Left renal pelvis (tissue), 4 donors: ENCODE measurements around the gene RTN4R. TPM values are rescaled to one million over a fixed set of nuclear protein-coding genes. Genes with fewer than 3 reads are reported as not detected.
"Not testable (repeated sequence)": the region's sequence is repeated elsewhere in the genome, so short reads cannot be mapped to it uniquely, and the experiment has no call there.

Experiments
- DNase-seq, 4 donors: peaks; one replicate each; pipeline ENCODE4 v3.0.0-alpha.2; 2013; ENCODE audit warnings: low read depth in 4 of 4, low spot score in 3 of 4
- polyA plus RNA-seq, 4 donors: library from polyadenylated mRNA; unstranded; fragments of 120-200 nt; gene quantifications; one replicate each; pipeline ENCODE4 v1.2.1, GENCODE V29; 2013; ENCODE audit not compliant: insufficient read length in 4 of 4

Gene RTN4R
- 10 to 100 TPM in 1 of 4 donors, 1 to 10 TPM in 3; 4.5 to 18.0 (median 7.2) TPM for polyA plus RNA-seq

DNA sequence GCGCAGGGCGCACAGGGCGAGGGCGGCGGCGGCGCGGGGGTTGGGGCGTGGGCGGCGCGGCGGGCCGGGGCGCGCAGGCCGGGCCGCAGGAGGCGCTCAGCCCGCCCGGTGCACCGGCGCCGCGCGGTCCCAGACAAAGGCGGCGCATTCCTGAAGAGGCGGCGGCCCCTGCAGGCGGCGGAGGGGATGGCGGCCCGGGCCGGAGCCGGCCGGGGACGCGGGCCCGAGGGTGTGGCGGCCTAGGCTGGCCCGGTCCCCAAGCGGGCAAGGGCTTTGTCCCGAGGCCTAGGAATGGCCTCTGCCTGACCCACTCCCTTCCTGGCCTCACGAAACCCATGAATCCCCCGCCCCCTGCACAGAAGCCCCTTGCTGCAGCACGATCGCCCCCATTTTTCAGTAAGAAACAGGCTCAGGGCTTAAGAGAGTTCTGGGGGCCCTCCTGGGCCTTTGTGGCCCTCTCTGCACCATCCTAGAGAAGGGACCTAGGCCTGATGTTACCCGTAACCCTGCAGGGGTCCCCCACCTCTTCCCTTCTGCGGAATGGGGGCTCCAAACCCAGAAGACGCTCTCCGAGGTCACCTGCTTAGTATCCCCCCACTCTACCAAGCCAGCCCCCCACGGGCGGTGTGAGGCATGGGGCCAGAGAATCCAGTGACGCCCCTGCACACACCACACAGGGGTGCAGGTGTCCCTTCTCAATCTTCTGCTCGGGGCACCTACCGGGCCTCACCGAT, at the start of gene RTN4R:
Gene RTN4R (minus strand): TSS at position 40 of the 734 bp plus-strand sequence. CDS start 226 bp downstream, outside the sequence.
- no peak for DNase-seq

- DNase-seq, result not testable (repeated sequence)
Observed at GRCh38 chr22:20317402-20318042, 49.4 kb upstream of the RTN4R start.

GRCh38 chr22:20316844-20317401, 48.8 kb upstream of the RTN4R start:
- no peak for DNase-seq

GRCh38 chr22:20316217-20316843, 48.2 kb upstream of the RTN4R start:
- no peak for DNase-seq

- DNase-seq, result no peak
Observed at GRCh38 chr22:20315337-20316216, 47.5 kb upstream of the RTN4R start.

GRCh38 chr22:20314741-20315336, 46.7 kb upstream of the RTN4R start:
- not testable (repeated sequence) for DNase-seq

DNA sequence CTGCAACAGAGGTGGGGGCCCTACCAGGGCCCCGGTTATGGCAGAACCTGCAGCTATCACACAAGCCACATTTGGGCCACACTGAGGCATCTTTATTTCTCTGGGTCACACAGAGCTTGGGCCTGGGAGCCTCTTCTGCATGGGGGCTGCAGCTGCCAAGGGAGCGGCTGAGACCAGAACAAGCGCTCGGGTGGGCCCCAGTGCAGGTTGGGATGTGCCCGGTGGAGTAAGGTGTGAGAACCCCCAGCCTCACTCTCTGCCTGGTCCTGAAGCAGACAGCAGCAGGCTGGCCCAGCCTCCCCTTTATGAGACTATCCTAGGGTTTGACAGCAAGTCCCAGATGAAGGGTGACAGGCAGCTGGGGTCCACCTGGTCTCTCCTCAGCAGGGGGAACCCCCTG, 46.1 kb upstream of the RTN4R start:
- not testable (repeated sequence) for DNase-seq

DNA sequence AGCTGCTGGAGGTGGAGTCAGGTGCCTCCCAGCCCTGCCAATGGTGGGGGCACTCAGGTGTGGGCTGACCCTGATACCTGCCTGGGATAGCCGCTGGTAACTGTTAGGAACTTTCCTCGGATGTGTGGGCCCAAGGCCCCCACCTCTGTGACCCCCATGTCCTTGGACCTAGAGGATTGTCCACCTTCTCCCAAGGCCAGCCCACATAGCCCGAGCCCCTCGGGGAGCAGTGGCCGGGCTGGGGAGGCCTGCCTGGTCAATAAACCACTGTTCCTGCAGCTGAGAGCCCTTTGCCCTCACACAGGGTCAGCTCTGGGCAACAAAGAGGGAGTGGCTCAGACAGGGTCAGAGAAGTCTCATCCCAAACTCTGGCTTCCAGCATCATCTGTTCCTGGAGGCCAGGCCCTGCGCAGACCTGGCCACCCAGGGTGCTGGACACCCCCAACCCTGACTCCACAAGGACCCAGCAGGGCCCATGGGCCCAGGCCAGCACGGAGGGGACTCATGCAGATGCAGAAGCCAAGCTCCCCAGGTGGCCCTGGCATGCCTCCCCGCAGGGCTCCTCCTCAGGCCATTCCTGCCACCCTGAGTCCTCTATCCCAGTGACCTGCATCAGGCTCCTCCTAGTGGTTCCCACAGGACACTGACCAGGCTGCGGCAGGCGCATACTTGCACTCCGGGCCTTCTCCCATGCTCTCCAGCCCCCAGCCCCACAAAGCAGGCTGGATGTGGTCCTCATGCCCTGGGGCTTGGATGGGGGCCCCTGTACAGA, 45.4 kb upstream of the RTN4R start:
- not testable (repeated sequence) for DNase-seq

GRCh38 chr22:20312396-20313191, 44.5 kb upstream of the RTN4R start:
- DNase-seq, result no peak

DNA sequence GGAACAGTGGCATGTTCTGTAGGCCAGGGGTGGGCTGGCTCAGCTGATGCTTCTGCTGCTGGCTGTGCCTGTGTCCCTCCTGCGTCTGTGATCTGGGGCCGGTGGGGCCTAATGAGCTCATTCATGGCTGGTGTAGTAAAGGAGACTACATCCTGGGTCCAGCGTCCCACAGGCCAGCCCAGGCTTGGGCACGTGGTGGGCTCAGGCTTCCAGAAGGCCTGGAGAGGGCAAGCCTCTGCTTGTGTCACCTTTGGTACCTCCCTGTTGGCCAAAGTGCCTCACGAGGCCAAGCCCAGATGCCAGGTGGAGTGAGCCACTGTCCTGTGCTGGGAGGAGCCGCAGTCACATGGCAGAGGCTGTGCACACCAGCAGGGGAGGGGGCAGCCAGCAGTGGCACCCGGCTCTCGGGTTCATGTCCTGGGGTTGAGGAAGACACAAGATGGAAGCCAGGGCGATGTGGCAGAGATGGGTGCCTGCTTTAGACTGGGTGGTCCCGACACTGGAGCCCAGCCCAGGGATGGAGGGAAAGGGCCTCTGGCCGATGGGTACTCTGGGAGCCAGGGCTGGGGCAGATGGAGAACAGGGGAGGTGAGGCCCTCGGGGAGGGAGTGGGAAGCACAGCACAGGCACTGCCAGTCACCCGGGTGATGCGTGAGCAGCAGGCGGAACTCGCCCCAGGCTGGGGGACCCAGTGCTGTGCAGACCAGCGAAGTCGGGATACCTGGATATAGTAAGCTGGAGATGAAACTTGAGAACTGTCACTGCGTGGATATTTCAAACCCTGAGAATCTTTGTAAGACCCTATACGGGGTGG, 43.3 kb upstream of the RTN4R start:
- DNase-seq, result not testable (repeated sequence)

- not testable (repeated sequence) for DNase-seq
Observed at GRCh38 chr22:20310773-20311172, 42.7 kb upstream of the RTN4R start.

DNA sequence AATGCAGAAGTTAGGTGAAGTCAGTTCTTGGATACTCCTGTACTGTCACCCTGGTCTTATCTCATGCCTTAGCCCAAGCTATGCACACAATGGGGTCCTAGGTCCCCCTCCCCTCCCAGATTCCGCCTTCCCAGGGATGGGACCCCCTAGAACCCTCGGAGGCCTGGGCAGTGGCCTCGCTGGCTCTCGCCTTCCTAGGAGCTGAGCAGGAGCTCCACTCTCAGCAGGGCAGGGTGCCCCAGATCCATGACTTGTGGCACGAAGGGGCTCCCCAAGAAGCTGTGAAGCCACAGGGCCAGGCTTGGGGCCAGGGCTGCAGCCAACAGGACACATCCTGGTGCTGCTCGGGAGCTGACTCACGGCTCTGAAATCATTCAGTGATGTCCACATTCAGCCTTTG, 42.1 kb upstream of the RTN4R start:
- DNase-seq, result not testable (repeated sequence)

- DNase-seq, result not testable (repeated sequence)
Observed at GRCh38 chr22:20308806-20309650, 40.9 kb upstream of the RTN4R start.

GRCh38 chr22:20307448-20308447, 39.6 kb upstream of the RTN4R start:
- not testable (repeated sequence) for DNase-seq
